ENCODE data around the gene PAF1. TPM values are rescaled to one million over a fixed set of nuclear protein-coding genes. Genes with fewer than 3 reads are reported as not detected.
A peak's percentile ranks its signal among the peaks of the same experiment; 100 is the strongest.

Gene PAF1
- total RNA-seq, 1 experiment from 2014 or later = 47.0 TPM

DNA sequence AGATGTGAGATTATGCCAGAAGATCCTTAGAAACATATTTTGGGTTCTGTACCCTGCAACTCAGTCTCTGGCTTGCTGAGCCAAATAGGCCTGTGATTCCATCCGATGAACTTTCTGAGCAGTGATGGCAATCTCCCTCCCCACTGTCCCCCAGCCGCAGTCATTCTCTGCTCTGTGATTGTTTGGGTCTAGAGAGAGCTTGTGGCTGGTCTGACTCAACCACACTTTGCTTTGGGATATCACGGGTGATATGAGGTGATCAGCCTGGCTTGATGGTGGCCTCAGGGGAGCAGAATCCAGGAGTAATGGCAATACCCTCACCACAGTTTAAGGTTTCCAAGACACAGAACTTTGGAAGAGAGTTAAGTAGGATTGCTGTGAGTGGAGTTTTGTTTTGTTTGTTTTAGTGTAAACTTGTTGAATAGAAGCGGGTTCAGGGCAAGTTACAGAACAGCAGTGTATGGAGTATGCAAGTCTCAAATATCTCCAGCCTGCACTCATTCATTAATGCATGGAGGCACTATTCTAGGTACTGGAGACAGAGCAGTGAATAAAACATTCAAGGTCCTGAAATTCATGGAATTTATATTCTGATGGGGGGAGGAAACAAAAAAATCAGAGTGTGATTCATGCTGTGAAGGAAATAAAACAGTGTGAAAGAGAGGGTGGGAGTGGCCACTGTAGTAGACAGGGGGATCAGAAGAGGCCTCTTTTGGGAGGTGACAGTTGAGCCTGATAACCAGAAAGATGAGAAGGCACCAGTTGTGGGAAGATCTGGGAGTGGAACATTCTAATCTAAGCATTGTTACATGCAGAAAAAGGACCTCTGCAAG lies 43.4 kb downstream of the PAF1 start:
- H3K27ac Mint-ChIP-seq (ENCODE audit: low read depth, unreplicated experiment) = no peak overlapping the region
- CTCF ChIA-PET = interaction anchor here (0.7 kb wide), 1 partner anchor 19 kb away, joined by 3 read pairs; no protein-coding TSS in a partner anchor

DNA sequence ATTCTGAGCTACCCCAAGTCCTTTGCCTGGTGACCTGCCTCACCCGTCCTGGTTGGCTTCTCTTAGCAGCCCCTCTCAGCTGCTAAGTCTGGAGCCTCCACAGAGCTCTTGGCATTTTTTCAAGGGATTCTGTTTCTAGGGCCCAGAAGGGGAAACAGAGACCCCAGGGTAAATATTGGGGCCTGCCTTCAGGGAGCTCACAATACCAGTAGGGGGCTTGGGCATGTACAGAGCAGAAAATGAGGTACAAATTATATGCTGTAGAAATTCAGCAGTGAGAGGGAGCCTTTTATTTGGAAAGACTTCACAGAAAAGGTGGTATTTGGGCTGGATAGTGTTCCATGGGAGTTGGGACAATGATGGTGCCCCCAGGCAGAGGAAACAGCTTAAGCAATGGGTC lies 45.0 kb downstream of the PAF1 start:
- no peak for DNase-seq (ENCODE audit: unreplicated experiment)
- peaks cover 52% of the 10 kb centered on the region for H3K4me1 Mint-ChIP-seq (ENCODE audit: insufficient read depth, unreplicated experiment)
- ChIA-PET POLR2A (interaction anchor here (1.4 kb wide), 1 partner anchor 90 kb away, joined by 3 read pairs; the partner anchor contains the start of gene RPS16), CTCF (interaction anchor here (0.6 to 1.0 kb wide), 2 partner anchors 52 to 699 kb away, joined by 3 read pairs; no protein-coding TSS in a partner anchor)
- BruUV-seq (replicated peaks) = no TSS peak
- intact Hi-C loops (cut with micrococcal nuclease) = no loop called here
- H3K9me3 Mint-ChIP-seq (ENCODE audit: unreplicated experiment) = no peaks in the 10 kb centered on the region
- H3K36me3 Mint-ChIP-seq (ENCODE audit: insufficient read depth, unreplicated experiment) = peaks cover 36% of the 10 kb centered on the region
- peak overlapping the region; percentile 97 for H3K27ac Mint-ChIP-seq (ENCODE audit: low read depth, unreplicated experiment)
- H3K4me3 Mint-ChIP-seq (ENCODE audit: unreplicated experiment) = peak overlapping the region; percentile 100
- no peaks in the 10 kb centered on the region for H3K27me3 Mint-ChIP-seq (ENCODE audit: insufficient read depth, unreplicated experiment)
- TF ChIP-seq, protein P1, sequence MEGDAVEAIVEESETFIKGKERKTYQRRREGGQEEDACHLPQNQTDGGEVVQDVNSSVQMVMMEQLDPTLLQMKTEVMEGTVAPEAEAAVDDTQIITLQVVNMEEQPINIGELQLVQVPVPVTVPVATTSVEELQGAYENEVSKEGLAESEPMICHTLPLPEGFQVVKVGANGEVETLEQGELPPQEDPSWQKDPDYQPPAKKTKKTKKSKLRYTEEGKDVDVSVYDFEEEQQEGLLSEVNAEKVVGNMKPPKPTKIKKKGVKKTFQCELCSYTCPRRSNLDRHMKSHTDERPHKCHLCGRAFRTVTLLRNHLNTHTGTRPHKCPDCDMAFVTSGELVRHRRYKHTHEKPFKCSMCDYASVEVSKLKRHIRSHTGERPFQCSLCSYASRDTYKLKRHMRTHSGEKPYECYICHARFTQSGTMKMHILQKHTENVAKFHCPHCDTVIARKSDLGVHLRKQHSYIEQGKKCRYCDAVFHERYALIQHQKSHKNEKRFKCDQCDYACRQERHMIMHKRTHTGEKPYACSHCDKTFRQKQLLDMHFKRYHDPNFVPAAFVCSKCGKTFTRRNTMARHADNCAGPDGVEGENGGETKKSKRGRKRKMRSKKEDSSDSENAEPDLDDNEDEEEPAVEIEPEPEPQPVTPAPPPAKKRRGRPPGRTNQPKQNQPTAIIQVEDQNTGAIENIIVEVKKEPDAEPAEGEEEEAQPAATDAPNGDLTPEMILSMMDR (IDR thresholded peaks at IDR 0.05; ENCODE audit: unreplicated experiment) = no peak

More for the DNA sequence above, 43.4 kb downstream of the PAF1 start:
- TF ChIP-seq, protein P1 (IDR thresholded peaks at IDR 0.05; ENCODE audit: unreplicated experiment) = no peak
- H3K9me3 Mint-ChIP-seq (ENCODE audit: unreplicated experiment) = no peaks in the 10 kb centered on the region
- intact Hi-C loops (cut with micrococcal nuclease) = no loop called here
- peaks cover 49% of the 10 kb centered on the region for H3K36me3 Mint-ChIP-seq (ENCODE audit: insufficient read depth, unreplicated experiment)
- no peak for DNase-seq (ENCODE audit: unreplicated experiment)
- no peak overlapping the region for H3K4me3 Mint-ChIP-seq (ENCODE audit: unreplicated experiment)
- POLR2A ChIA-PET = interaction anchor here (0.9 kb wide), 1 partner anchor 27 kb away, joined by 3 read pairs; no protein-coding TSS in a partner anchor
- no TSS peak for BruUV-seq (replicated peaks)
- no peaks in the 10 kb centered on the region for H3K27me3 Mint-ChIP-seq (ENCODE audit: insufficient read depth, unreplicated experiment)
- peaks cover 45% of the 10 kb centered on the region for H3K4me1 Mint-ChIP-seq (ENCODE audit: insufficient read depth, unreplicated experiment)

DNA sequence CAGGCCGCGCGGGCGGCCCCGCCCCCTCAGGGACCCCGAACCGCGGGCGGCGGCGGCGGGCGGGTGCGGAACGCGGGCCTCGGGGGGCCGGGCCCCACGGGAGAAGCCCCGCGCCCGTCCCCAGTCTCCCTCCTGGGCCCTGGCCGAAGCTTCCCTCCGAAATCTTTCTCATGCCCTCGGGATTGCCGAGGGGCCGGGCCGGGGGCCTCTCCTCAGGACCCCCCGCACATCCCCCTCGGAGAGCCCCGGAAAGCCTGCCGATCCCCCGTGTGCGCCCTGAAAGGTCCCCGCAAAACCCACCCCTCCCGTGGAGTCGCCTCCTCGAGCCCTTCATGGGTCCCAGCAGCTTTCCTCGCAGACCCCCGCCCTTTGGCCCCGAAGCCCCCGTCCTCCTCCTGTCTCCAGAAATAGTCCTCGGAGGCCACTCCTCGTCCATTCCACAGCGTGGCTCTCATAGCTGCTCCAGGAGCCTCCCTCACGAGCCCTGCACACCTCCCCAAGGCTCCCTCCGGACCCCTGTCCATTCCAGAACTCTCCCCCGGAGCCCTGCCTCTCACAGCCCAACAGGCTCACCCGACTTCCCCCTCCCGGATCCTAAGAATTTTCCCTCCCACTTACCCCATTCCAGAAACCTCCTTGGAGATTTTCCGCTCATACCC lies 48.1 kb downstream of the PAF1 start:
- no peak for DNase-seq (ENCODE audit: unreplicated experiment)

More for the DNA sequence above, 48.1 kb downstream of the PAF1 start:
- Mint-ChIP-seq H3K4me3 (ENCODE audit: unreplicated experiment) (peak overlapping the region; percentile 100), H3K36me3 (ENCODE audit: insufficient read depth, unreplicated experiment) (peaks cover 12% of the 10 kb centered on the region), H3K27me3 (ENCODE audit: insufficient read depth, unreplicated experiment) (no peaks in the 10 kb centered on the region), H3K9me3 (ENCODE audit: unreplicated experiment) (no peaks in the 10 kb centered on the region), H3K27ac (ENCODE audit: low read depth, unreplicated experiment) (peak overlapping the region; percentile 97), H3K4me1 (ENCODE audit: insufficient read depth, unreplicated experiment) (peaks cover 55% of the 10 kb centered on the region)
- no TSS peak for BruUV-seq (replicated peaks)
- ChIA-PET POLR2A (interaction anchor here (0.6 to 1.9 kb wide), 18 partner anchors 12 to 1007 kb away, joined by 3 to 14 read pairs (median 5); partner anchors contain the start of genes MED29, NFKBIB, PAF1 and PAK4), CTCF (interaction anchor here (0.5 to 1.1 kb wide), 7 partner anchors 11 to 1060 kb away, joined by 3 to 7 read pairs (median 3); no protein-coding TSS in a partner anchor)
- TF ChIP-seq, protein P1 (IDR thresholded peaks at IDR 0.05; ENCODE audit: unreplicated experiment) = no peak
- intact Hi-C loops (cut with micrococcal nuclease) = loop anchor here (5.0 kb wide), 1 partner anchor 50 kb away; the partner anchor contains the start of genes MED29 and PAF1

All from MCF 10A (cell line).